Measurements from ENCODE around the gene VAV2.

- TF ChIP-seq CTCF (IDR thresholded peaks at IDR 0.05) (no peak), POLR2A (IDR thresholded peaks at IDR 0.05) (no peak)
Measured at GRCh38 chr9:133964463-133964862, 27.7 kb downstream of the VAV2 start.

Measured in uterus (tissue), 2 donors.